ENCODE measurements around the gene ZNF688. TPM values are rescaled to one million over a fixed set of nuclear protein-coding genes. Genes with fewer than 3 reads are reported as not detected.

Gene ZNF688
- total and polyA plus RNA-seq, 9 of the 15 experiments (the other 6 are each of a cell fraction or from before 2014, with no cell fraction given) = 0.48 to 12.9 (median 4.5) TPM

- TF ChIP-seq BCLAF1 (IDR thresholded peaks at IDR 0.05; ENCODE audit: borderline replicate concordance in 1 of 2, control insufficient read depth in 1 of 2, low read depth in 2 of 2, low read length in 1 of 2) (0 out of 4 replicates have a peak, but pooled peaks of 1 of the 2 experiments have one; percentile 73), SUPT5H (IDR thresholded peaks at IDR 0.05) (peak; percentile 66), MTA1 (IDR thresholded peaks at IDR 0.05; ENCODE audit: borderline replicate concordance) (no peak; the same call in 1 of the 2 replicates), ZNF217 (CRISPR knock-in tag; IDR thresholded peaks at IDR 0.05) (no peak), MYNN (IDR thresholded peaks at IDR 0.05) (peak; percentile 61), MYNN (CRISPR knock-in tag; IDR thresholded peaks at IDR 0.05) (no peak), MAX (CRISPR knock-in tag; IDR thresholded peaks at IDR 0.05) (peak; percentile 100), NR4A1 (CRISPR knock-in tag; IDR thresholded peaks at IDR 0.05) (no peak), NR4A1 (tag; IDR thresholded peaks at IDR 0.05) (peak; percentile 75), VEZF1 (CRISPR knock-in tag; IDR thresholded peaks at IDR 0.05) (peak; percentile 69), CEBPG (CRISPR knock-in tag; IDR thresholded peaks at IDR 0.05) (0 out of 2 replicates have a peak, but pooled peaks have one; percentile 9), CEBPG (tag; conservative IDR thresholded peaks at IDR 0.05 in 1 of 2, IDR thresholded peaks at IDR 0.05 in 1 of 2) (no peak), BRF2 (IDR thresholded peaks at IDR 0.05; ENCODE audit: borderline replicate concordance, insufficient read depth, insufficient read length) (no peak), NFATC3 (IDR thresholded peaks at IDR 0.05) (no peak), SRF (CRISPR knock-in tag; IDR thresholded peaks at IDR 0.05) (peak; percentile 32 to 38; a peak in 1 of 4 replicates), SLC30A9 (CRISPR knock-in tag; IDR thresholded peaks at IDR 0.05) (no peak), ZBTB17 (CRISPR knock-in tag; IDR thresholded peaks at IDR 0.05) (no peak), HMGN3 (IDR thresholded peaks at IDR 0.05; ENCODE audit: borderline replicate concordance, extremely low read depth, insufficient read length, low read depth, low read length) (peak; percentile 38)
These were observed 14.1 kb upstream of the ZNF688 start, which contains the start of gene ZNF785 (continued) for GRCh38 chr16:30585400-30586191.
